Stomach smooth muscle (tissue), 2 donors: ENCODE measurements around the gene GNL1.

ENCODE experiments used
- H3K27ac ChIP-seq: one replicate; pipeline ENCODE4 v1.7.0; 2013; ENCODE audit warnings: mild to moderate bottlenecking, low read length, inconsistent platforms
- H3K27me3 ChIP-seq, 2 donors: one replicate each; pipeline ENCODE4 v1.7.0; 2013; ENCODE audit warnings: low read length in 2 of 2; ENCODE audit not compliant: insufficient read depth in 2 of 2, control insufficient read depth in 1 of 2
- H3K36me3 ChIP-seq, 2 donors: one replicate each; pipeline ENCODE4 v1.7.0; 2013; ENCODE audit warnings: low read length in 2 of 2; ENCODE audit not compliant: control insufficient read depth in 2 of 2, insufficient read depth in 2 of 2
- H3K4me1 ChIP-seq: one replicate; pipeline ENCODE4 v1.7.0; 2013; ENCODE audit warnings: low read length; ENCODE audit not compliant: control insufficient read depth, insufficient read depth
- H3K4me3 ChIP-seq, 2 donors: one replicate each; pipeline ENCODE4 v1.7.0; 2013; ENCODE audit warnings: low read length in 2 of 2
- H3K9ac ChIP-seq, 2 donors: one replicate each; pipeline ENCODE4 v1.7.0; 2013; ENCODE audit warnings: low read length in 2 of 2, mild to moderate bottlenecking in 1 of 2
- H3K9me3 ChIP-seq, 2 donors: one replicate each; pipeline ENCODE4 v1.7.0; 2013; ENCODE audit warnings: low read length in 2 of 2; ENCODE audit not compliant: control insufficient read depth in 2 of 2
- donor health status: healthy.
- donor health status: Pancreatic carcinoma.

Gene GNL1

DNA sequence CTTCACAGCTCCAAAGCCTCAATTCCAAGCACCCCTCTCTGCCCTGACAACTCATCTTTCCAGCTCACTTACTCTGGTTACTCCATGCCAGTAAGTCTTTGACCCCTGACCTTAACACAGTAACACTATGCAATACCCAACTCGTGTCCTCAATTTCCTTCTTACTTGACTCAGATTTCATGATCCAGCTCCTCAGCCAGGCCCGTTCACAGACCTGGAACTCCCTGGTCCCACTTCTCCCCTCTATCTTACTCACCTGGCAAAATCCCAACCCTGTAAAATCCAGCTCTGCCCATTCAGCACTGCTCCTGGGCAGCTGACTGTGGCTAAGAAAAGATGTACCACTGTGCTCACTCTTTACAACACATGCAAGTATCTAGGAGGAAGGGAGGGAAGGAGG is 7.9 kb downstream of the GNL1 start:
- H3K4me3 ChIP-seq = no peak overlapping the region
- H3K9ac ChIP-seq = no peak overlapping the region
- no peaks in the 10 kb centered on the region for H3K4me1 ChIP-seq
- H3K27me3 ChIP-seq = no peaks in the 10 kb centered on the region
- no peaks in the 10 kb centered on the region for H3K9me3 ChIP-seq
- H3K36me3 ChIP-seq = peaks cover 47 to 56% of the 10 kb centered on the region in 2 donors
- H3K27ac ChIP-seq = no peak overlapping the region

DNA sequence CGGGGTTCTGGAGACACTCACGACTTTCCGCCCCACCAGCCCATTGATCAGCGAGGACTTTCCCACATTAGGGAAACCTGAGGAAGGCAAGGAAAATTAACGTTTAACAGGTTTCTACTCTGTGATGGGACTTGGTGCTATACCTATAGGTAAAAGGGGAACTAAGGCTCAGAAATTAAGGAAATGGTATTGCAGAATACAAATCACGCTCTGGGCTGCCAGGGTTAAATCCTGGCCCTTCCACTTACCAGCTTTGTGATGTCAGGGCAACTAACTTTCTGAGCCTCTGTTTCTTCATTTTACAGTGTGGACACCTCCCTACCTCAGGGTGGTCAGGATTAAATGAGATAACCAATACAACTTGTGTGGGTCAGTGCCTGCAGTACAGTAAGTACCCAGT is 8.8 kb downstream of the GNL1 start:
- Histone ChIP-seq H3K9ac (no peak overlapping the region), H3K27ac (no peak overlapping the region), H3K9me3 (no peaks in the 10 kb centered on the region), H3K4me3 (no peak overlapping the region), H3K4me1 (peaks cover 2% of the 10 kb centered on the region), H3K27me3 (no peaks in the 10 kb centered on the region), H3K36me3 (peaks cover 38 to 47% of the 10 kb centered on the region in 2 donors)

- Histone ChIP-seq H3K9me3 (no peaks in the 10 kb centered on the region), H3K9ac (no peak overlapping the region), H3K4me1 (peaks cover 8% of the 10 kb centered on the region), H3K4me3 (no peak overlapping the region), H3K36me3 (peaks cover 23 to 28% of the 10 kb centered on the region in 2 donors), H3K27me3 (no peaks in the 10 kb centered on the region), H3K27ac (no peak overlapping the region)
Observed at GRCh38 chr6:30544666-30545272, 11.5 kb downstream of the GNL1 start.

DNA sequence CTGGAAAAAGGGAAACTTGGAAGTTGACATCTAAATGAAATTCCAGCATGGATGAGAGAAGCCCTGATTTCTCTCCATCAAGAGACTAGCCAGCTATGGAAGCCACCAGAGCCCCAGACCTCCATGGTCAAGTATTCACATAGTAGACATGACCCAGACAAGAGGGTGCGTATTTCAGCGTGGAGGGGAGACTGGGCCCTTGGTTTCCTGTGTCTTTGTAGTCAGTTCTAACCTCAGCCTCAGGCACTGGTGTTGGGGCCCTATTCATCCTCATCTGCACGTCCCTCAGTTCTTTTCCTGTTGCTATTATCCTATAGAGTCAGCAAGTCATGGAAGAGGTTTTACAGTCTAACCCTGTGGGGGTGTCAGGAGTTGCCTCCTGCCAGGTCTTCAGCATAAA is 12.5 kb downstream of the GNL1 start:
- Histone ChIP-seq H3K36me3 (peaks cover 23 to 25% of the 10 kb centered on the region in 2 donors), H3K27ac (no peak overlapping the region), H3K9me3 (no peaks in the 10 kb centered on the region), H3K27me3 (no peaks in the 10 kb centered on the region), H3K9ac (no peak overlapping the region), H3K4me1 (peaks cover 8% of the 10 kb centered on the region), H3K4me3 (no peak overlapping the region)

DNA sequence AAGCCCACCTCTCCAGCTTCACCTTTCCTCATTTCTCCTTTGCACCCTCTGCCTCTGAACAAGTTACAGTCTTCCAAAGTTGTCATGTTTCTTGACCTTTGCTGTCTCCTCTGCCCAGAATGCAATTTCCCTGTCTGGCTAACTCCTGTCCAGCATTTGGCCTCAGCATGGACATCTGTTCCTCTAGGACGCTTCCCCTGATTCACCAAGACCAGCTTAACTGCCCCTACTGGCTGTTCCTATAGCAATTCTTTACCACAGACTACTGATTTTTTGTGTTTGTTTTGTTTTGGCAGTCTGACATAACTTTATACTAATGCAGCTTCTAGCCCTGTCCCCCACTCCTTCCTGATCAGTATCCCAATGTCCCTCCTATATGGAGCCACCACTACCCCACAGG is 13.4 kb downstream of the GNL1 start:
- H3K27ac ChIP-seq = peak overlapping the region; percentile 24

GRCh38 chr6:30542404-30542725 is 13.9 kb downstream of the GNL1 start:
- H3K4me3 ChIP-seq = no peak overlapping the region
- peaks cover 8% of the 10 kb centered on the region for H3K4me1 ChIP-seq
- H3K9me3 ChIP-seq = no peaks in the 10 kb centered on the region
- peak overlapping the region; percentile 24 for H3K27ac ChIP-seq
- H3K27me3 ChIP-seq = no peaks in the 10 kb centered on the region
- H3K36me3 ChIP-seq = peaks cover 16 to 18% of the 10 kb centered on the region in 2 donors
- peak overlapping the region in 1 of 2 donors; percentile 13 for H3K9ac ChIP-seq

More for the DNA sequence above, 13.4 kb downstream of the GNL1 start:
- no peak overlapping the region for H3K9ac ChIP-seq
- peaks cover 8% of the 10 kb centered on the region for H3K4me1 ChIP-seq
- H3K4me3 ChIP-seq = no peak overlapping the region
- no peaks in the 10 kb centered on the region for H3K9me3 ChIP-seq
- H3K27me3 ChIP-seq = no peaks in the 10 kb centered on the region
- peaks cover 19 to 20% of the 10 kb centered on the region in 2 donors for H3K36me3 ChIP-seq

DNA sequence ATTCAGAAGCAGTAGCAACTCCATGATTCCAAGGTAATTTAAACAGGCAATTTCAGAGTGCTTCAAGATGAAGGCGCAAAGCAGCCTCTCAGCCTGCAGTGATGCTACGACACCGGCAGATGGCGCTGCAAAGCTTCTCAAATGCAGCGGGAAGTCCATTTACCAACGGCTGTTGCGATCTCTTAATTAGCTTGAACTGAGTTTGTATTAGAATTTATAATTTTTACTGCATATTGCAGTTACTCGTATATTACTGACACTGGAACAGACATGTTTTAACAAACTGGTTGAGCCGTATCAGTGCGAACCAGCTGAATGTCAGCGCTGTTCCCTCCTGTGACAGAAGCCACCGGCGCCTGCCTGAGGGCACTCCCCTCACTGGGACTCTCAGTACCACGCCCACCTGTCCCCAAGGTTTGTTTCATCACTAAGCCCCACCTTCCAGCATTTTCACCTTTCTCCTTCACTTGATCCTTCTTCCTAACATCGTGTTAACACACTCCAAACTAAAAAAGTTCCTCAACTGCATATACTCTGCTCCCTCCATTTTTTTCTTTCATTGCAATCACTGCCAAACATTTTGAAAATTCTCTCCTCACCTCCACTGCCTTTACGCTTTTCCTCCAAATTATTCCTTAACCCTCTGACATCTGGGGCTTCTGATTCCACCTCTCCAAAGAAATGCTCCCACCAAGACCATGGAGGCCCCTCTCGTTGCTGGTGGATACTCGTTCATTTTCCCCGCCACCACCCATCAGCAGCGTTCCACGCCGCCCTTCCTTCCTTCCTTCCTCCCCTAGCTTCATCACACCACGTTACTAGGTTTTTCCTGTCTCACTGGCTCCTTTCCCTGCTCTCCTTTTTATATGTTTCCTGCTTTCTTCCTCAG is 14.5 kb downstream of the GNL1 start:
- Histone ChIP-seq H3K4me3 (peak overlapping the region; percentile 48 to 68), H3K9me3 (no peaks in the 10 kb centered on the region), H3K27me3 (no peaks in the 10 kb centered on the region), H3K36me3 (peaks cover 12 to 13% of the 10 kb centered on the region in 2 donors), H3K4me1 (peaks cover 8% of the 10 kb centered on the region), H3K9ac (no peak overlapping the region), H3K27ac (no peak overlapping the region)

GRCh38 chr6:30537931-30538330 is 18.4 kb downstream of the GNL1 start:
- H3K4me1 ChIP-seq = peaks cover 7% of the 10 kb centered on the region
- H3K27me3 ChIP-seq = no peaks in the 10 kb centered on the region
- H3K4me3 ChIP-seq = no peak overlapping the region
- H3K9me3 ChIP-seq = no peaks in the 10 kb centered on the region
- no peak overlapping the region for H3K27ac ChIP-seq
- H3K36me3 ChIP-seq = no peaks in the 10 kb centered on the region
- no peak overlapping the region for H3K9ac ChIP-seq

DNA sequence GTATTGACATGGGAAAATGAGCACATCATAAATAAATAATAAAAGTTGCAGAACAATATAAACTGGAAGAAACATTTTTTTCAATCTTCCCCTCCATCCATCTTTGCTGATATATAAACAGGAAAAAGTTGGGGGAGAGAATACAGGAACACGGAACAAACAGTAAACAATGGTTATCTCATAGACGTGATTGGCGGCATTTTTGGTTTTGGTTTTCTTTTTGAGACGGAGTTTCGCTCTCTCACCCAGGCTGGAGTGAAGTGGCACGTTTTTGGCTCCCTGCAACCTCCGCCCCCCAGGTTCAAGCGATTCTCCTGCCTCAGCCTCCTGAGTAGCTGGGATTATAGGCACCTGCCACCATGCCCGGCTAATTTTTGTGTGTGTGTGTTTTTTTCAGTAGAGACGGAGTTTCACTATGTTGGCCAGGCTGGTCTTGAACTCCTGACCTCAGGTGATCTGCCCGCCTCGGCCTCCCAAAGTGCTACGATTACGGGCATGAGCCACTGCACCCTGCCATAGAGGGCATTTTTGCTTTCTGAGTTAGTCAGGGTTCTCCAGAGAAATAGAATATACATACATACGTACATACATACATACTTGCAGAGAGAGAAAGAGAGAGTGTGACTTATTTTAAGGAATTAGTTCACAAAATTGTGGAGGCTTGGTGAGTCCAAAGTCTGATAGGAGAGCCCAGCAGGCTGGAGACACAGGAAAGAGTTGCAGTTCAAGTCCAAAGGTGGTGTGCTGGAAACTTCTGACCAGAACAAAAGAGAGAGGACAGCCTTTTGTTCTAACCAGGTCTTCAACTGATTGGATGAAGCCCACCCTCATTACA is 22.6 kb downstream of the GNL1 start:
- H3K9me3 ChIP-seq = no peaks in the 10 kb centered on the region
- H3K4me3 ChIP-seq = no peak overlapping the region
- H3K27ac ChIP-seq = no peak overlapping the region
- H3K9ac ChIP-seq = no peak overlapping the region
- no peaks in the 10 kb centered on the region for H3K27me3 ChIP-seq
- H3K36me3 ChIP-seq = no peaks in the 10 kb centered on the region
- H3K4me1 ChIP-seq = no peaks in the 10 kb centered on the region

DNA sequence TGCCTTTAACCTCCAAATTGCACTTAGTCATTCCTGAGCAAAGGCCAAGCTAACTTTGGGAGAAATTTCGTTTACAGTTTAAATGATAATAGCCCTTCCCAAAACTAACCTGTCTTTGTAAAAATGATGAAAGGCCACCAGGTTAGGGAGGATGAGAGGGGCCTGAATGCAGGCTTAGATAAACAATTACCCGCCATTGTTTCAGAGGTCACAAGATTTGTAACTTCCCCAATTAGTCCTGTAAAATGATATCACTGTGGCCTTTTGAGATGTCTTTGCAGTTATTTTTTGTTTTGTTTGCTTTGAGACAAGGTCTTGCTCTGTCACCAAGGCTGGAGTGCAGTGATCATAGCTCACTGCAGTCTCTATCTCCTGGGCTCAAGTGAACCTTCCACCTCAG is 26.3 kb downstream of the GNL1 start:
- H3K27me3 ChIP-seq = no peaks in the 10 kb centered on the region

More for the DNA sequence above, 26.3 kb downstream of the GNL1 start:
- Histone ChIP-seq H3K9me3 (no peaks in the 10 kb centered on the region), H3K4me3 (no peak overlapping the region), H3K4me1 (no peaks in the 10 kb centered on the region), H3K27ac (no peak overlapping the region), H3K36me3 (no peaks in the 10 kb centered on the region), H3K9ac (no peak overlapping the region)
